WTC11 (cell line): Measurements from ENCODE around the gene ANKRD29.

Experiments
- JUN ChIP-seq: sonication (generic); formaldehyde crosslinking; IDR thresholded peaks from 2 replicates; pipeline ENCODE4 v1.8.0; 2023; ENCODE audit warnings: mild to moderate bottlenecking, missing genetic modification reagents
- NR1H2 ChIP-seq: sonication (generic); formaldehyde crosslinking; IDR thresholded peaks from 2 replicates; pipeline ENCODE4 v1.9.0; 2021; ENCODE audit warnings: mild to moderate bottlenecking, moderate library complexity, missing genetic modification reagents
- RORB ChIP-seq: fragments of 250-450 bp; sonication (Bioruptor Pico); IDR thresholded peaks from 2 replicates; pipeline ENCODE4 v1.9.0; 2021; ENCODE audit warnings: mild to moderate bottlenecking
- ZNF263 ChIP-seq: sonication (generic); formaldehyde crosslinking; IDR thresholded peaks from 2 replicates; pipeline ENCODE4 v1.8.1; 2022; ENCODE audit warnings: low read depth, mild to moderate bottlenecking, moderate library complexity, missing genetic modification reagents
- TF ChIP-seq, protein P1 (sequence below): sonication (generic); formaldehyde crosslinking; IDR thresholded peaks from 2 replicates; pipeline ENCODE4 v1.8.0; 2022; ENCODE audit warnings: mild to moderate bottlenecking, missing genetic modification reagents
- TF ChIP-seq, protein P2 (sequence below): fragments of 200-600 bp; IDR thresholded peaks from 2 replicates; pipeline ENCODE4 v1.8.0; 2022; ENCODE audit warnings: antibody characterized with exemption
- TF ChIP-seq, protein P3 (sequence below): sonication (generic); formaldehyde crosslinking; IDR thresholded peaks from 2 replicates; pipeline ENCODE4 v1.8.1; 2022; ENCODE audit warnings: low read depth, mild to moderate bottlenecking, moderate library complexity, missing genetic modification reagents, borderline replicate concordance
- TF ChIP-seq, protein P4 (sequence below): sonication (generic); formaldehyde crosslinking; IDR thresholded peaks from 2 replicates; pipeline ENCODE4 v1.8.0; 2023; ENCODE audit warnings: missing genetic modification reagents
- TF ChIP-seq, protein P5 (sequence below): sonication (generic); formaldehyde crosslinking; IDR thresholded peaks from 2 replicates; pipeline ENCODE4 v1.8.1; 2023; ENCODE audit warnings: mild to moderate bottlenecking, missing genetic modification reagents, moderate library complexity
- TF ChIP-seq, protein P6 (sequence below): fragments of 250-450 bp; sonication (Bioruptor Pico); IDR thresholded peaks from 2 replicates; pipeline ENCODE4 v1.9.0; 2021; ENCODE audit warnings: mild to moderate bottlenecking

DNA sequence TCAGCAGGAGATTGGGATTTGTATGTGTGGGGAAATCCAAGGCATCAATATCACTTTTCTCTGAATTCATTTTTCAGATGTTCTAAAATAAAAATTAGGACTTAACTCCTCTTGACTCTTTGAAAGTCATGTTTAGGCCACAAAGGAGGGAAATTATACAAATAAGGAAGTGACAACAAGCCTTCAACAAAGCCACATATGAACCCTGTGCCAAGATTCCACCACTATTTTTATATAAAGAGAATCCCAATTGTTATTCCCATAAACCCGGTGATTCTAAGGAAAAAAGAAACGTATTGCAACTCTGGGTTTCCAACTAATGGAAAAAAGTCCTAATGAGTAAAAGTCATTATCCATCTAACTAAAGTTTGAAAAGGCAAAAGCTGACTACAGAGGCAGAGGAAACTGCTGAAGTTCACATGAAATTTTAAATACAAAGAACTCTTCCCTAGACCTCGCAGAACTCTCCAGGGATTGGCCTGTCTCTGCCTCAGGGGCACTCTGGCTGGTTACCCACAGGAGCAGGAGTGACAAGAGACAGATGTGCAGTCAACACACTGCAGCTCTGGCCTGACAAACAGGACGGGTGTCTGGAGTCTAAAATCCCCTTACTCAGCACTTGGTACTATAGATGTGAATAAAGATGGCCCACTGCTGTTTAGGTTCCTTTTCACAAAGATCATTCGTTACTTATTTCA lies 88.0 kb downstream of the ANKRD29 start:
- TF ChIP-seq, protein P1, sequence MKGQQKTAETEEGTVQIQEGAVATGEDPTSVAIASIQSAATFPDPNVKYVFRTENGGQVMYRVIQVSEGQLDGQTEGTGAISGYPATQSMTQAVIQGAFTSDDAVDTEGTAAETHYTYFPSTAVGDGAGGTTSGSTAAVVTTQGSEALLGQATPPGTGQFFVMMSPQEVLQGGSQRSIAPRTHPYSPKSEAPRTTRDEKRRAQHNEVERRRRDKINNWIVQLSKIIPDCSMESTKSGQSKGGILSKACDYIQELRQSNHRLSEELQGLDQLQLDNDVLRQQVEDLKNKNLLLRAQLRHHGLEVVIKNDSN (CRISPR knock-in tag), result no peak
- TF ChIP-seq, protein P2, sequence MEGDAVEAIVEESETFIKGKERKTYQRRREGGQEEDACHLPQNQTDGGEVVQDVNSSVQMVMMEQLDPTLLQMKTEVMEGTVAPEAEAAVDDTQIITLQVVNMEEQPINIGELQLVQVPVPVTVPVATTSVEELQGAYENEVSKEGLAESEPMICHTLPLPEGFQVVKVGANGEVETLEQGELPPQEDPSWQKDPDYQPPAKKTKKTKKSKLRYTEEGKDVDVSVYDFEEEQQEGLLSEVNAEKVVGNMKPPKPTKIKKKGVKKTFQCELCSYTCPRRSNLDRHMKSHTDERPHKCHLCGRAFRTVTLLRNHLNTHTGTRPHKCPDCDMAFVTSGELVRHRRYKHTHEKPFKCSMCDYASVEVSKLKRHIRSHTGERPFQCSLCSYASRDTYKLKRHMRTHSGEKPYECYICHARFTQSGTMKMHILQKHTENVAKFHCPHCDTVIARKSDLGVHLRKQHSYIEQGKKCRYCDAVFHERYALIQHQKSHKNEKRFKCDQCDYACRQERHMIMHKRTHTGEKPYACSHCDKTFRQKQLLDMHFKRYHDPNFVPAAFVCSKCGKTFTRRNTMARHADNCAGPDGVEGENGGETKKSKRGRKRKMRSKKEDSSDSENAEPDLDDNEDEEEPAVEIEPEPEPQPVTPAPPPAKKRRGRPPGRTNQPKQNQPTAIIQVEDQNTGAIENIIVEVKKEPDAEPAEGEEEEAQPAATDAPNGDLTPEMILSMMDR, result no peak
- TF ChIP-seq NR1H2 (CRISPR knock-in tag), result no peak
- TF ChIP-seq, protein P3, sequence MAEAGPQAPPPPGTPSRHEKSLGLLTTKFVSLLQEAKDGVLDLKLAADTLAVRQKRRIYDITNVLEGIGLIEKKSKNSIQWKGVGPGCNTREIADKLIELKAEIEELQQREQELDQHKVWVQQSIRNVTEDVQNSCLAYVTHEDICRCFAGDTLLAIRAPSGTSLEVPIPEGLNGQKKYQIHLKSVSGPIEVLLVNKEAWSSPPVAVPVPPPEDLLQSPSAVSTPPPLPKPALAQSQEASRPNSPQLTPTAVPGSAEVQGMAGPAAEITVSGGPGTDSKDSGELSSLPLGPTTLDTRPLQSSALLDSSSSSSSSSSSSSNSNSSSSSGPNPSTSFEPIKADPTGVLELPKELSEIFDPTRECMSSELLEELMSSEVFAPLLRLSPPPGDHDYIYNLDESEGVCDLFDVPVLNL (CRISPR knock-in tag), result no peak
- TF ChIP-seq JUN (CRISPR knock-in tag), result no peak
- TF ChIP-seq, protein P4, sequence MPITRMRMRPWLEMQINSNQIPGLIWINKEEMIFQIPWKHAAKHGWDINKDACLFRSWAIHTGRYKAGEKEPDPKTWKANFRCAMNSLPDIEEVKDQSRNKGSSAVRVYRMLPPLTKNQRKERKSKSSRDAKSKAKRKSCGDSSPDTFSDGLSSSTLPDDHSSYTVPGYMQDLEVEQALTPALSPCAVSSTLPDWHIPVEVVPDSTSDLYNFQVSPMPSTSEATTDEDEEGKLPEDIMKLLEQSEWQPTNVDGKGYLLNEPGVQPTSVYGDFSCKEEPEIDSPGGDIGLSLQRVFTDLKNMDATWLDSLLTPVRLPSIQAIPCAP, result no peak
- TF ChIP-seq, protein P5, sequence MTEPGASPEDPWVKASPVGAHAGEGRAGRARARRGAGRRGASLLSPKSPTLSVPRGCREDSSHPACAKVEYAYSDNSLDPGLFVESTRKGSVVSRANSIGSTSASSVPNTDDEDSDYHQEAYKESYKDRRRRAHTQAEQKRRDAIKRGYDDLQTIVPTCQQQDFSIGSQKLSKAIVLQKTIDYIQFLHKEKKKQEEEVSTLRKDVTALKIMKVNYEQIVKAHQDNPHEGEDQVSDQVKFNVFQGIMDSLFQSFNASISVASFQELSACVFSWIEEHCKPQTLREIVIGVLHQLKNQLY (CRISPR knock-in tag), result no peak
- TF ChIP-seq ZNF263 (CRISPR knock-in tag), result no peak
- TF ChIP-seq, protein P6, sequence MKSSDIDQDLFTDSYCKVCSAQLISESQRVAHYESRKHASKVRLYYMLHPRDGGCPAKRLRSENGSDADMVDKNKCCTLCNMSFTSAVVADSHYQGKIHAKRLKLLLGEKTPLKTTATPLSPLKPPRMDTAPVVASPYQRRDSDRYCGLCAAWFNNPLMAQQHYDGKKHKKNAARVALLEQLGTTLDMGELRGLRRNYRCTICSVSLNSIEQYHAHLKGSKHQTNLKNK (CRISPR knock-in tag), result no peak
- TF ChIP-seq RORB (CRISPR knock-in tag), result no peak
